T-helper 9 cell (primary cell): ENCODE data around the gene ATP11A.
A peak's percentile ranks its signal among the peaks of the same experiment; 100 is the strongest.

Experiments used
- DNase-seq: peaks from one replicate; pipeline ENCODE4 v3.0.0-alpha.2; 2020
- total RNA-seq, 2 donors: gene quantifications; one replicate each; lab custom pipeline; 2026; lab: John Stamatoyannopoulos, UW

Gene ATP11A
- total RNA-seq = 31.1 to 46.6 reads per million in 2 donors

- DNase-seq = peak; percentile 73
Measured at GRCh38 chr13:112689303-112690245, at the start of gene ATP11A. Gene ATP11A, plus strand, starts transcription at chr13:112690038. Its CDS starts 379 bp downstream, at chr13:112690417.

GRCh38 chr13:112641456-112642089, 48.3 kb upstream of the ATP11A start:
- DNase-seq = no peak

DNA sequence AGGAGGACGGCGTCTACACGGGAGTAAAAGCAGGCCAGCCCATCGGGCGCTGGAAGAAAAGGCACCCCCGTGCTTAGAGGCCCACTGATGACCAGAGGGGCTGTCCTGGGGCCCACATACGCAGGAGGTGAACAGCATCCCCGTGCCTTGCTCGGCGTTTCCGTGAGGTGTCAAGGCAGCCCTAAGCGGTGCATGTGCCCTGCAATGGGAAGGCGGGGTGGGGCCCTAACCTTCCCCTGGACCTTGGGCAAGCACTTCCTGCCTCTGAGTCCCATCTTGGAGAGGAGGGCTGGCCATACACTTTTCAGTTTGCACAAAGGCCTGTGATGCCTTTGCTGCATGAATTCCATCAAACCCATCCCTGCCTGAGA, 47.8 kb upstream of the ATP11A start:
- no peak for DNase-seq

- no peak for DNase-seq
Measured at GRCh38 chr13:112643759-112644459, 45.9 kb upstream of the ATP11A start.

DNA sequence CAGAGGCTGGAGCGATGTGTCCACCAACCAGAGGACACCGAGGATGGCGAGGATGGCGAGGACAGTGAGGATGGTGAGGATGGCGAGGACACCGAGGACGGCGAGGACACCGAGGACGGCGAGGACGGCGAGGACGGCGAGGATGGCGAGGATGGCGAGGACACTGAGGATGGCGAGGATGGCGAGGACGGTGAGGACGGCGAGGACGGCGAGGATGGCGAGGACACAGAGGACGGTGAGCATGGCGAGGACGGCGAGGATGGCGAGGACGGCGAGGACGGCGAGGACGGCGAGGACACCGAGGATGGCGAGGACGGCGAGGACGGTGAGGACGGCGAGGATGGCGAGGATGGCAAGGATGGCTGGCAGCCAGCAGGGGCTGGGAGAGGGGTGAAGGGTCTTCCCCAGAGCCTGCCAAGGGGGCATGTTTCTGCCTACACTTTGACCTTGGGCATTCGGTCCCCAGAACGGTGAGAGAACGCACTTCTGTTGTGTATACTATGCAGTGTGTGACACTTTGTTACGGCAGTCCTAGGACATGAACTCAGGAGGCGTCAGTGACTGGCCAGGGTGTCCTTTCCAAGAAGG, 44.4 kb upstream of the ATP11A start:
- no peak for DNase-seq

DNA sequence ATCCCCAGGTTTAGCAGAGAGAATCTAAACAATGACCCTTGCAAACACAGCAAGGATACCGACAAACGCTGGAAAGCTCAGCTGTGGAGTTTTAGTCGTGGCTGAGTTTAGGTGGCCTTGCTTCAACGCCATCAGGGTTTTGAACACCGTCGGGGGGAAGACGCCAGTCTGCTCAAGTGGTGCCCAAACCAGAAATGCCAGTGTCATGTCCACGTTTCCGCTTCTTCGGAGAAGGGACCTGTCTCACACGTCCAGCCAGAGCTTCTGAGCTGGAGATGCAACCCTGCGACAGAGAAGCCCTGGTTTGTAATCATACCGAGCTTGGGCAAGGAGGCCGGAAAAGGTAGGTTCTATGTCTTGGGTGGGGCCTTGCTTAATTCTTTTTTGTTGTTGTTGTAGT, 42.6 kb upstream of the ATP11A start:
- DNase-seq = no peak

GRCh38 chr13:112648101-112648500, 41.7 kb upstream of the ATP11A start:
- no peak for DNase-seq

DNA sequence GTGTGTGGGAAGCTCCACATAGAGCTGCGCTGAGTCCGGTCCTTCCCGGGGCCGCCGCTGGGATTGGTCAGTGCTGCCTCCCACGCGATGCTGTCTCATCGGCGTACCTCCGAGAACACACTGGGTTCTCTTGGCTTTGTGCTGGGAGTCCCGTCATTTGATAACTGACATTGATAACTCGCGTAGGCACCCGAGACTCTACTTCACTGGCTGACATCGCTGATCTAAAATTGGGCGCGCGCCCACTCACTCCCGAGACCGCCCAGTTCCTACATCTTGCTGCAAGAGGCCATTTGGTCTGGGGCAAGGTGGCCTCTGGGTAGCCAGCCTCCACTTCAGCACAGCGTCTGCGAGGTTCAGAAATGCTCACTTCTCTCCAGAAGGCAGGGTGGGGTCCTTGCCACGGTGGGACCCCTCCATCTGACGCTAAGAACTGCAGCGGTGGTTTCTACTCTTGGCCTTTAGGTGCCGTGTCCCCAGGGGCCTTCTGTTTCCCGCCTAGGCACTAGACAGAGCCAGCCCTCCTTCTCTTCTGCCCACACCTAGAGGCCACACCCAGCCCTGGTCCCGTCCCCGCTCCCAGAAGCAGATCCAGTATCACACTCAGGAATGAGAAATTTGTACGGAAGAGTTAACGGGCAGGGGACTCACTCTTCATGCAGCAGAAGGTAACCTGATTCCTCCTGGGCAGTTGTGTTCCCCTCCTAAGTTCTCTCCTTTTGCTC, 40.7 kb upstream of the ATP11A start:
- DNase-seq = no peak

DNA sequence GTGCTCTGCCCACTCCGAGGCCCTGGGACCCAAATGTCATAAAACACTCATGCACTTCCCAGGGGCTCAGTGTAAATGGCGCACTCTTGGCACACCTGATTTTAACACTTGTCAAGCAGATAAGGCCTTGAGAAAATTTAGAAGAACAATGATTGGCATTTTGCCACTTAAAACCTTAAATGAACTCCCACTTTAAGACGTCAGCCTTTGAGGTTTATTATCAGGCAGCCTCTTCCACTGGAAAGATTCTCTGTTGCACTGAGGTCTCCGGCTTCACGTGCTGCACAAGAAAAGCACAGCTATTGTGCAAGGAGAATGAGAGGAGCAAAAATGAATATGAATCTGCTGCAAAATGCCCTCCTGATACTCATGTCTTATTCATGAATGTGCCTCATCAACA, 38.5 kb upstream of the ATP11A start:
- DNase-seq = no peak

GRCh38 chr13:112651750-112652511, 37.9 kb upstream of the ATP11A start:
- DNase-seq = no peak

DNA sequence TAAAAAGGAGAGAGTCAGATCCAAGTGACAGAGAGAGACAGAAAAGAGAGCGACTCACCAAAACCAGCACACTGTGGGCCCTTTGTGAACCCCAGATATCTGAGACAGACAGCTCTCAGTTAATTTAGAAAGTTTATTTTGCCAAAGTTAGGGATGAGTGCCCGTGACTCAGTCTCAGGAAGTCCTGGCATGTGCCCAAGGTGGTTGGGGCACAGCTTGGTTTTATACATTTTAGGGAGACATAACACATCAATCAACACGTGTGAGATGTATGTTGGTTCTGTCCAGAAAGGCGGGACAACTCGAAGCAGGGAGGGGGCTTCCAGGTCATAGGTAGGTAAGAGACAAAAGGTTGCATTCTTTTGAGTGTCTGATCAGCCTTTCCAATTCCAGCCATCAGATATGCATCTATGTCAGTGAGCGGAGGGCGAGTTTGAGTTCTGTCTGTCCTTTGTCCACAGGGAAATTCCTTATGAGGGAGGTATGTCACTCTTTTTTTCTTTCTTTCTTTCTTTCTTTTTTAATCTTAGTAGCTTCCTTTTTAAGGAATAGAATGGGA, 37.2 kb upstream of the ATP11A start:
- DNase-seq = no peak

DNA sequence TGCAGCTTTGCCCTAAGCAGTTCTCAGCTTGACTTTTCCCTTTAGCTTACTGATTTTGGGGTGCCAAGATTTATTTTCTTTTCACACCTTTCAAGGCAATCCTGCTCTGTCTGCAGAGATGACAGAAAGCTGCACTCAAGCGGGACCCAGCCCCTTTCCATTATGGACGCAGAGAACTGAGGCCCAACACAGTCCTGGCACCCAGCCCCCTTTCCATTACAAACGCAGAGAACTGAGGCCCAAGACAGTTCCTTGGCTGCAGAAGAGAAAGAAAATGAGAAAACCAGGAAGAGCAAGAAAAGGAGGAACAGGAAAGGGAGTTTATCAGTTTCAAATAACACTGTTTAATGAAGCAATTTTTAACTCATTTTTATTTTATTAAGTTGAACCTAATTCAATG, 36.8 kb upstream of the ATP11A start:
- no peak for DNase-seq

DNA sequence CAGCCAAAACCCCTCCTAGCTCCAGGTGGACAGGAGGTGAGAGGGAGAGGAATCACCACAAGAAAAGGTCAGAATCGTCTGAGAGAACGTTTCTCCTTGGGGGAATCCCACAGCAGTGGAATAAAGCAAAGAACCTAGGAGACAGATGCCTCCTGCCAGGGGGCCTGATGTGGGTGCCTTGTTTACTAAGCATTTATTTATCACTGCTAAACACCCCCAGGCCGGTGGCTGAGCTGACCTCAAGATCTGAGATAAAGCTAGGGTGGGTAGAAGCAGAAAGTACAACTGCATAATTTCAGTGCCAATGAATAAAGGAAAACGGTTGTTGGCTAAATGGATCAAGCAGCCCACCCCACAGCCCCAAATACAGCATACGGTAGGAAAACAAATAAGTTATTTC, 33.9 kb upstream of the ATP11A start:
- no peak for DNase-seq

DNA sequence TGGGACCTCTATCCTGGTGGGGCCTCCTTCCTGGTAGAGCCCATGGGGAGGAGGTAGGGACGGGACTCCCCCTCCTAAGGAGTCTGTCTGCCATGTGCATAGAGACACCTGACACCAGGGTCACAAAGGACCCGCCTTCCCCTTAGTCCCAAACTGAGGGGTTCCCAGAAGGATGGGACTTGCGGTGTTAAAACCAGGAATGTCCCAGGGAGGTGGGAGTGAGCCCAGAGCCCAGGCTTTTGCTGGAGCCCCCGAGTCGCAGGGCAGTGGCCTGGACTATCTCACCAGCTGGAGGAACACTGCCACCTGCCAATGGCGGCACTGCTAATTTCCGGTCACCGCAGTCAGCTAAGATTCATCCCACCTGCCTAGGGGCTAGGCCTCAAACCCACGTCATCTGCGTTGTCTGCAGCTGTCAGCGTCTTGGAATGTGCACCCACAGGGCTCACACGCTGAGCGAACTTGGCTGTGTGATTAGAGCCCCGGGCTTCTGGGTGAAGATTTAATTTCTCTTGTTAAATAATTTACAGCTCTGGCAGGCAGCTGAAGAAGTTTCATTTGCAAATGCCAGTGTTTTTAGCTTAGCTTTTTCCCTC, 31.9 kb upstream of the ATP11A start:
- no peak for DNase-seq

GRCh38 chr13:112658808-112659207, 31.0 kb upstream of the ATP11A start:
- no peak for DNase-seq

GRCh38 chr13:112661291-112661690, 28.5 kb upstream of the ATP11A start:
- no peak for DNase-seq

DNA sequence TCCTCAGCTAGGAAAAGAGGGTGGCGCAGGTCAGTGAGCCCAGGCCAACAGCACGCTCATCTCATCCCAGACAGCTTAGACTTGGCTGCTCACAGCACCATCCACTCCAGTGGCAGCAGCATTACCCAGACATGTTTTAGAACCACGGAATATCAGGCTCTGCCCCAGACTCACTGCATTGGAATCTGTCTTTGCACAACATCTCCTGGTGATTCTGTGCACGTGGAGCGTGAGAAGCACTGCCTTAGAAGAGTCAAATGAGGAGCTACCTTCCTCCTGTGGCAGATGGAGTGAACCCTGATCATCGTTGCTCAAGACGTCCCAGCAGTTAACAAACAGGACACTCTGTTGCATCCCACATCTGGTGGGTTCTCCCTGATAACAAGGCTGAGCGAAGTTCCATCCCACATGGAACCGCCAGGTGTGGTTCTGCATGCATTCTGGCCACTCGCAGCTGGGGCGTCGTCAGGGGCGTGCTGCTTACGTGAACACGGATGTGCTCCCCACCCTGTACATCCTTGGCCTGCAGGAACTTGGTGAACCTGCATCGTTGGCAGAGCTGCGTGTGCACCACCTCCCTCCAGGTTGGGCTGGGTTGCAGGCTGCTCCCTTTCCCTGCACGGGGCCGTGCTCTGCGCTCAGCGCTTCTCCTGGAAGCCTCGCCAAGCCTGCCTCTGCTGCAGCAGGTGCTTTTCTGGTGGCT, 25.2 kb upstream of the ATP11A start:
- DNase-seq = no peak

- no peak for DNase-seq
Measured at GRCh38 chr13:112668924-112669323, 20.9 kb upstream of the ATP11A start.

DNA sequence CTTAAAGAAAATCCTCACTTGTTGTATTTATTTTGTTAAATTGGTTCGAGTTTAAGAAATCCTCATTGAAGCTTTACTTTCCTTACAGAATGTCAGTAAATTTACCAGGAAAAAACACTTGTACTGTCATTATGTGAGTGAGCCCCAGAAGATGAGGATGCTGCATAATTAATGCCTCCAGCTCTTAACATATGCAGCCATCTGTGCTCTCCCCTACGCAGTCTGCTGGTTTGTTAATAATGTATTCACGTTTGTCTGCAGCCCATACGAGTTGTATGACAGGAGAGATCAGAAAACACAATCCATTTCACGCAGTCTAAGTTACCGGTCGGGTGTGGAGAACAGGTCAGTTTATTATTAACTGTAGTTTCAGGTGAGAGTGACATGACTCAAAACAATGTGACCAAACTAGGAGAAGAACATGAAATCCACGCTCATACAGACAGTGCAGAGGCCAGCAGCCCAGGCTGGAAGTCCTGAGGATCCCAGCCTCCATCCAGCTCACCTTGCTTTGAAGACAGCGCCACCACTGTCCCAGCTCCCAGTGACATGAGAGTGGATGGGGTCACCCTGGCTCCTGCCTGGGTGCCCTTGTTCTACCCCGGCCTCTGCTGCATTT, 19.8 kb upstream of the ATP11A start:
- no peak for DNase-seq

- DNase-seq = no peak
Measured at GRCh38 chr13:112670864-112671263, 19.0 kb upstream of the ATP11A start.
